ELR (cell line): ENCODE measurements around the gene AFF2.

Experiments used
- DNase-seq: peaks from one replicate; pipeline ENCODE4 v3.0.0-alpha.2; 2015; ENCODE audit warnings: low read depth

AFF2 gene

GRCh38 chrX:148500423-148501385 lies at the start of gene AFF2:
AFF2 (plus strand) TSS chrX:148500617; CDS start chrX:148501098, 481 bp downstream.
- DNase-seq = no peak

DNA sequence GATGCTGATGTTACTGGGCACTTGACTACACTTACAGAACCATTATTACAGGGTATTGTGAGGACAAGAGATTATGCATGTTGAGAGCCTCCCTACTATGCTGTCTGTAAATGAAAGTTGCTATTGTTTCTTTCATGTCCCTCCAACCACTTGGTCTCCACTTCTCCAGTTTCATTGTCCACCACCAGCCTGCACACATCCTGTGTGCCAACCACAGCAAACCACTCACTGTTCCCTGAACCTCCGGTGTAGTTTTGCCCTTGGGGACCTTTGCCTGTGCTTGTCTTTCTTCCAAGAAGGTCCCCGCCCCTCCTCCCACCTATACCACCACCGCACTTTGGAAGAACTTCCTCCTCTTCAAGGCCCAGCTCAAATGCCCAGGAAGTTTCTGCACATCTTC lies 43.1 kb upstream of the AFF2 start:
- DNase-seq = no peak

- no peak for DNase-seq
Observed at GRCh38 chrX:148459343-148459742, 41.1 kb upstream of the AFF2 start.

- DNase-seq = no peak
Observed at GRCh38 chrX:148466292-148466691, 34.1 kb upstream of the AFF2 start.

- no peak for DNase-seq
Observed at GRCh38 chrX:148470324-148470723, 30.1 kb upstream of the AFF2 start.

- DNase-seq = no peak
Observed at GRCh38 chrX:148474030-148474429, 26.4 kb upstream of the AFF2 start.

- DNase-seq = no peak
Observed at GRCh38 chrX:148492057-148492456, 8.4 kb upstream of the AFF2 start.

GRCh38 chrX:148495176-148495575 lies 5.2 kb upstream of the AFF2 start:
- no peak for DNase-seq

DNA sequence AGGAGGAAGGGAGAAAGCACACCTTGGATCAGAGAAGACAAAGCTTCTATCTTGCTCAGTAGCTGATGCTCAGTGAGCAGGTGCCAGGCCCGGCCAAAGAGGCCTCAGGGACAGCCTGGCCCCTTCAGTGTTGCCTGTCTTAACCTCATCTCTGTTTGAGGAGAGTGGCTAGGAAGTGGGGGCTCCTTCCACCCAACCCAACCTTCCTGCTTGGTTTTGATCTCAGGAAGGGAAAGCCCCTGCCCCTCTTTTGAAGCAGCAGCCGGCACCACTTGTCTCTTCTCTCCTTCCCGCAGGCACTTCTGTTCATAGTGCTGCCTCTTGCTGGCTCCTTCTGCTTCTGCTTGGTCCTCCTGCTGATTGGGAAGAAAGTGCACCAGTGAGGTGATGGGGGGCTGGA lies 2.4 kb upstream of the AFF2 start:
- no peak for DNase-seq

- DNase-seq = no peak
Observed at GRCh38 chrX:148499638-148500422, 587 bp upstream of the AFF2 start.

DNA sequence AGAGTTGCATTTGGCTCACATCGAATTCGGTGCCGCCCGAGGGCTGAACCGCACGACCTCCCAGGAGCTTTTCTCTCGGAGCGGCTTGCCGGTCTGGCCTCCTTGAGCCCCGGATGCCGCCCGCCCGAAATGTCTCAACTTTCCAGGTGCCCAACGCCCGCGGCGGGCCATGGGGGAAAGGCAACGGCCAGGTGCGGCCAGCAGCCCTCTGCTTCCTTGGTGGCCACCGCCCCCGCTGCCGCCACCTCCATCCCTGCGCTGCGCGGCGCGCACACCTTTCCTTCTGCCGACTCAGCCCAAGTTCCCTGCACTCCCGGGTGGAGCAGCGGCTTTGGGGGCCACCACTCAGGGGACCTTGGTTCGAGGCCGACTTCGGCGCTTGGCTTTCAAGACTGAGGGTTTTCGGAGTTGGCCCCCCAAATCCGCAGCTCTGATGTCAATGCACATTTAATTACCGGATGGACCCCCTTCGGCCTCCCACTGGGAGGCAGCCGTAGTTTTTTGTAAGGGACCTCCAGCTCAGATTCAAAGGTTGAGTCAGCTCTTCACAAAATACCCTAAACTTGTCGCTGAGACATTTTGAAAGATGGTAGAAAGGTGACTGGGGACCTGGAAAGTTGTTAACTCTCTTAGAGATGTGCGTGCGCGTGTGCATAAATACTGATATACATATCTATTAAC lies 1.1 kb downstream of the AFF2 start:
- DNase-seq = no peak

GRCh38 chrX:148504506-148504905 lies 4.1 kb downstream of the AFF2 start:
- DNase-seq = no peak

GRCh38 chrX:148507418-148507817 lies 7.0 kb downstream of the AFF2 start:
- no peak for DNase-seq

DNA sequence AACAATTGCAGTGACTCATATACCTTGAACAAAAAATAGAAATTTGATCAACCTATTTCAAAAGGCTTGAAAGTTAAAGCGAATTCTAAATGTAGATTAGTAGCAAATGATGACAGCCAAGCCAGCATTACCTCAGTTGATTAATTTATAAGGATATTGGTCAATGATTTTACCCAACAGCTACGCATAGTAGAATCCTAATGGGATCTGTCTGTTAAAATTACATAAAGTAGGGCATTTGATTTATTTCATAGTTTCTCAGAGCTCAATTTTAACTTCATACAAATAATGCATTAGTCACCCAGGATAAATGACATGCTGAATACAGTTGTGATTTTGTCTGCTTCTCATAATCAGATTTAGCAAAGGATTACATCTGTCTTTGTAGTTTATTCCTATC lies 12.0 kb downstream of the AFF2 start:
- DNase-seq = no peak

DNA sequence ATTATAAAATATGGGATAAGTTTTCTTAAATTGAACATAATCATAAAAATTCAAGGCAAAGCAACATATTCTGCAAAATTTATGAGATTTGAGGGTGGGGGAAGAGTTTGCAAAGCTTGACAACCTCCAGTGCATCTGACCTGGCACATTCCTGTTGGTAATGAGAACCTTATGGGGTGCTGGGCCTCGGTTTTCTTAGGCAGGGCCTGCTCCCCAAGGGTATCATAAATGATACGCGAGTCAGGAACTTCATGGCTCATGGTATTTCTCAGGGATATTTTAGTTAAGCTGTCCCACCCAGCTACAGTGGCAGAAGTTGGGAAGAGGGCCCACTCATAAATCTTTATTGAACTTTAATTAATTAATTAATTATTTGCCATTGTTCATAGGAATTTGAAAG lies 13.2 kb downstream of the AFF2 start:
- no peak for DNase-seq

DNA sequence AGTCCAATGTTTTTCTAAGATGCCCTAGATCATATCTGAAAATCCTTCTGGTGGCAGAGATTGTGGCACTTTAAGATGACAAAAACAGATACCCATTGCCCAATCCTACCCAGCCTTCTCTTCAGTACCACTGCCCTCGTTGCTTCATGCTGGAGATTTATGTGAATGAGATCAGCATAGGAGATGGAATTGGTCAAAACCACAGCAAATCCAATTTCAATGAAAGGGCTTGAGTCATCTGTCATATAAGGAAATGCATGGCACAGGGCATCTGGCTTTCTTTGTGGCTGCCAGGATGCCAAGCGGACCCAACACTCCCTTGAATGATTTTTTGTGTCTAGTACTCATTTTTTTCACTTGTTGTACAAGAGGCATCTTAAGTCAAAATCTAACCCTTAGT lies 16.8 kb downstream of the AFF2 start:
- DNase-seq = no peak

- DNase-seq = no peak
Observed at GRCh38 chrX:148522006-148522405, 21.6 kb downstream of the AFF2 start.

- DNase-seq = no peak
Observed at GRCh38 chrX:148523303-148524080, 23.1 kb downstream of the AFF2 start.

GRCh38 chrX:148530464-148531077 lies 30.2 kb downstream of the AFF2 start:
- peak; percentile 17 for DNase-seq

DNA sequence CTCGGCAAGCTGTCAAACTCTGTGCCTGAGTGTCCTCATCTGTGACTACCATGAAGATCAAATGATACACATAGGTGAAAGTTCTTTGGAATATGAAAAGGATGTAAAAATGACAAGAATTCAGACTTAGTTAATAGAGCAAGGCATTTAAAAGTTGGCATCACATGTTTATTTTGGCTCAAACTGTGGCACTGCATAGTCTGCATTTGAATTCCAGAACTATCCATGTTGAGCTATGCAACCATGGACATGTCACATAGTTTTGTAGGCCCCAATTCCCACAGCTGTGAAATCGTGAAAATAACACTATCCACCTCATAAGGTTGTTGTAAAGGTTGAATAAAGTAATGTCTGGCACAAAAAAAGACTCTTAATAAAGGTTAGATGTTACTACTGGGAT lies 33.9 kb downstream of the AFF2 start:
- no peak for DNase-seq

GRCh38 chrX:148535639-148536038 lies 35.2 kb downstream of the AFF2 start:
- DNase-seq = no peak
